ENCODE results near the gene PEX26.
"Not testable (repeated sequence)": the region's sequence is repeated elsewhere in the genome, so short reads cannot be mapped to it uniquely, and the experiment has no call there.

Gene PEX26

GRCh38 chr22:18077639-18078328 is at the start of gene PEX26:
Gene PEX26 (plus strand): TSS chr22:18077990. CDS start chr22:18078377, 387 bp downstream.
- peak; percentile 99 for DNase-seq

- DNase-seq = no peak
Measured at GRCh38 chr22:18028817-18029527, 48.8 kb upstream of the PEX26 start.

- no peak for DNase-seq
Measured at GRCh38 chr22:18029686-18030267, 48.0 kb upstream of the PEX26 start.

- peak; percentile 94 for DNase-seq
Measured at GRCh38 chr22:18031695-18032454, 45.9 kb upstream of the PEX26 start.

- peak; percentile 70 for DNase-seq
Measured at GRCh38 chr22:18032455-18033101, 45.2 kb upstream of the PEX26 start.

GRCh38 chr22:18033204-18033998 is 44.4 kb upstream of the PEX26 start:
- DNase-seq = no peak

- DNase-seq = no peak
Measured at GRCh38 chr22:18034076-18034475, 43.7 kb upstream of the PEX26 start.

GRCh38 chr22:18035751-18036150 is 42.0 kb upstream of the PEX26 start:
- peak; percentile 49 for DNase-seq

- DNase-seq = not testable (repeated sequence)
Measured at GRCh38 chr22:18040898-18041297, 36.9 kb upstream of the PEX26 start.

- DNase-seq = no peak
Measured at GRCh38 chr22:18042685-18043084, 35.1 kb upstream of the PEX26 start.

- peak; percentile 88 for DNase-seq
Measured at GRCh38 chr22:18044548-18045271, 33.1 kb upstream of the PEX26 start.

GRCh38 chr22:18045794-18046193 is 32.0 kb upstream of the PEX26 start:
- no peak for DNase-seq

- no peak for DNase-seq
Measured at GRCh38 chr22:18048041-18048440, 29.7 kb upstream of the PEX26 start.

GRCh38 chr22:18048441-18048898 is 29.3 kb upstream of the PEX26 start:
- no peak for DNase-seq

- DNase-seq = no peak
Measured at GRCh38 chr22:18050065-18050464, 27.7 kb upstream of the PEX26 start.

GRCh38 chr22:18051113-18051512 is 26.7 kb upstream of the PEX26 start:
- DNase-seq = not testable (repeated sequence)

GRCh38 chr22:18053216-18053946 is 24.4 kb upstream of the PEX26 start:
- not testable (repeated sequence) for DNase-seq

GRCh38 chr22:18055619-18056160 is 22.1 kb upstream of the PEX26 start:
- no peak for DNase-seq

- DNase-seq = peak; percentile 62
Measured at GRCh38 chr22:18056161-18056666, 21.6 kb upstream of the PEX26 start.
